Cerebellar cortex (tissue), 1 donor: ENCODE results near the gene CCDC178.
"Not testable (repeated sequence)": the region's sequence is repeated elsewhere in the genome, so short reads cannot be mapped to it uniquely, and the experiment has no call there.

ENCODE experiments used
- DNase-seq: peaks from one replicate; pipeline ENCODE4 v3.0.0-alpha.2; 2015; ENCODE audit warnings: low spot score

Gene CCDC178

GRCh38 chr18:33356735-33357134, 83.8 kb downstream of the CCDC178 start:
- DNase-seq = no peak

- no peak for DNase-seq
These were observed 84.8 kb downstream of the CCDC178 start for GRCh38 chr18:33355756-33356155.

- no peak for DNase-seq
These were observed 85.3 kb downstream of the CCDC178 start for GRCh38 chr18:33355263-33355662.

- no peak for DNase-seq
These were observed 90.3 kb downstream of the CCDC178 start for GRCh38 chr18:33350256-33350655.

- DNase-seq = not testable (repeated sequence)
These were observed 100.8 kb downstream of the CCDC178 start for GRCh38 chr18:33339733-33340132.

- no peak for DNase-seq
These were observed 105.7 kb downstream of the CCDC178 start for GRCh38 chr18:33334781-33335180.

DNA sequence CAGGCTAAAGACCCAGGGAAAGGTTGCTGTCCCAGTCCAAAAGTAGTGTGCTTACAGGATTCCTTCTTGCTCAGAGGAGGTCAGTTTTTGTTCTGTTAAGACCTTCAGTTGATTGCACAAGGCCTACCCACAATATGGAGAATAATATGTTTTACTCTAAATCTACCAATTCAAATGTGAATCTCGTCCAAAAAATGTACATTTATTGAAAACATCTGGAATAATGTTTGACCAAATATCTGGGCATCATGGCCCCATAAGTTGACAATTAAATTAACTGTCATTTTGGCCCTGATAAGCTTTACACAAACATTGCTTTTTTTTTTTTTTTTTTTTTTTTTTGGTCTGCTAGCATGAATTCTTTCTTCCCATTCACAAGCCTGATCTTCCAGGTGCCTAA, 109.8 kb downstream of the CCDC178 start:
- DNase-seq = no peak

GRCh38 chr18:33326975-33327374, 113.5 kb downstream of the CCDC178 start:
- DNase-seq = no peak

GRCh38 chr18:33317640-33318039, 122.9 kb downstream of the CCDC178 start:
- DNase-seq = no peak

DNA sequence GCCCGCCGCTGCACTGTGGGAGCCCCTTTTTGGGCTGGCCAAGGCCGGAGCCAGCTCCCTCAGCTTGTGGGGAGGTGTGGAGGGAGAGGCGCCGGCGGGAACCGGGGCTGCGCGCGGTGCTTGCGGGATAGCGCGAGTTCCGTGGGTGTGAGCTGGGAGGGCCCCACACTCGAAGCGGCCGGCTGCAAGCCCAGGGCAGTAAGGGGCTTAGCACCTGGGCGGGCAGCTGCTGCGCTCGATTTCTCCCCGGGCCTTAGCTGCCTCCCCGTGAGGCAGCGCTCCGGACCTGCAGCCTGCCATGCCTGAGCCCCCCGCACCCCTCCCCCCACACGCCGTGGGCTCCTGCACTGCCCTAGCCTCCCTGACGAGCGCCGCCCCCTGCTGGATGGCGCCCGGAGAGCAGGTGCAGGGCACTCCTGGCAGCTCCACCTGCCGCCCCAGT, 124.4 kb downstream of the CCDC178 start:
- no peak for DNase-seq

- DNase-seq = no peak
These were observed 133.0 kb downstream of the CCDC178 start for GRCh38 chr18:33307520-33307919.

GRCh38 chr18:33304277-33304676, 136.2 kb downstream of the CCDC178 start:
- no peak for DNase-seq

DNA sequence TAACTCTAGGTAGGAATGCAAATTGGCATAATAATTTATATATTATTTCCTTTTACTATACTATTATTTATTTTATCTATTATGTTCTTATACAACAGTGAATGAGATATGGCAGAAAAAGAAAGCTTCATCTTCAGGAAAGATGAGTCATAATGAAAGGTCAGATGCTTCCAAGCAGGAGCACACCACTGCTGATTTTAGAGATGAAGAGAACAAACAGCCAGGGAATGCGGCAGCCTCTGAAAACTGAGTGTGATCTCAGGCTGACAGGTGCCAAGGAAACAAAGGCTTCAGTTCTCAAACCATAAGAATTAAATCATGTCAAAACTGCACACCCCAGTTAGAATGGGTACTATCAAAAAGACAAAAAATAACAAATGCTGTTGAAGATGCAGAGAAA, 149.0 kb downstream of the CCDC178 start:
- DNase-seq = no peak

DNA sequence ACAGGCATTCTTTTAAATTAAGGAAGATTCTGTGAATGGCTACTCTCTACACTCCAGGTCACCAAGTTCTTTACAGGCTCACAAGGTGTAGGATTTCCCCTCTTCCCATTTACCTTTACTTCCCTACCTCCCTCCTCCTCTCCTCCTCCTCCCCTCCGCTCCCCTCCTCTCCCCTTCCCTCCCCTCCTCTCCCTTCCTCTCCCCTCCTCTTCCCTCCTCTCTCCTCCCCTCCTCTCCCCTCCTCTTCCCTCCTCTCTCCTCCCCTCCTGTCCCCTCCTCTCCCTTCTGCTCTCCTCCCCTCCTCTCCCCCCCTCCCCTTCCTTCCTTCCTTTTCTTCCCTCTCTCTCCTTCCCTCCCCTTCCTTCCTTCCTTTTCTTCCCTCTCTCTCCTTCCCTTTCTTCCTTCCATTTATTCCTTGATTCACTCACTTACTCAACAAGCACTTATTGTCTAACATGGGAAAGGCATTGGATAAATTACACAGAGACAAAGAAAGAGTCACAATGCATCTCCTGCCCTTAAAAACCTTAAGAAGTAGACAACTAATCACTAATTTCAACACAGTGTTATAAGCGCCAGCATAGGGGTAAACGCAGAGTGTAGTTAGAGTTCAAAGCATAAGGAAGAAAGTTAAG, 152.3 kb downstream of the CCDC178 start:
- no peak for DNase-seq

DNA sequence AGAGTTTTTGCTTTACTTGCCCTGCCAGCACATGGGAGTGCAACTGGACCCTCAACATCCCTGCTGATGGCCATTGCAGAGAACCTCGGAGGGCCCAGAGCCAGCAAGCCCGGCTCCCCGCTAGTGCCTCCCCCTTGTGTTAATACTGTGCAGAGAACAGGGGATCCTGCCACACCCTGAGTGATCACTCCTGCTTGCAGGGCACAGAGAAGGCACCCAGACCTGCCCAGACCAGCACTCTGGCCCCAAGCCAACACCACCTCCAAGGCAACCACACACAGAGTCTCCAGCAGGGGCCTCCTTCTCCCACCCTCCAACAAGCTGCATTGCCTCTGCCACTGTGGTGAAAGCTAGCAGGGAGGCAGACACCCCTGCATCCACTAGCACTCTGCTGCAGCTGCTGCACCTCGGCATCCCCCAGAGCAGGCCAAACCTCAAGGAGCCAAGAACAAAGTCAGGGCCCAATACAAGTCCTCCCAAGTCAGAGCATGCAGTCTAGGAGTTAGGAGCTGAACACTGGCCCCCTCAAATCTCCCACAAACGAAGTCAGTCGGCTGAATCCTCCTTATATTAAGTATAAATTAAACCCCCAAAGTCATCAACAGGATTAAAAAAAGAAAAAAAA, 157.7 kb downstream of the CCDC178 start:
- DNase-seq = no peak

GRCh38 chr18:33282142-33282541, 158.4 kb downstream of the CCDC178 start:
- DNase-seq = no peak

DNA sequence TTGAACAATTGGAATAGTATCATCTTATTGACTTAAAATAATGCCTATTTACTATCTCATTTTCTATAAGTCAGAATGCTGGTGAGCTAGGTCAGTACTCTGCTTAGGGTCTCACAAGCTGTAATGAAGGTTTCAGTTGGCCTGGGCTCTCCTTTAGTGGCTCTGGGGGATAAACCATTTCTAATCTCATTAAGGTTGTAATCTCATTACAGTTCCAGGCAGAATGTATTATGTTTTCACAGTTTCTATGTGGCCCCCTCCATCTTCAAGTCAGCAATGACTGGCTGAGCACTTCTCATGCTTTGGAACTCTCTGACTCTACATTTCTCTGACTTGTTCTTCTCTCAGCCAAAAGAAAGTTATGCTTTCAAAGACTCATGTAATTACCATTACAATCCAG, 163.1 kb downstream of the CCDC178 start:
- no peak for DNase-seq

DNA sequence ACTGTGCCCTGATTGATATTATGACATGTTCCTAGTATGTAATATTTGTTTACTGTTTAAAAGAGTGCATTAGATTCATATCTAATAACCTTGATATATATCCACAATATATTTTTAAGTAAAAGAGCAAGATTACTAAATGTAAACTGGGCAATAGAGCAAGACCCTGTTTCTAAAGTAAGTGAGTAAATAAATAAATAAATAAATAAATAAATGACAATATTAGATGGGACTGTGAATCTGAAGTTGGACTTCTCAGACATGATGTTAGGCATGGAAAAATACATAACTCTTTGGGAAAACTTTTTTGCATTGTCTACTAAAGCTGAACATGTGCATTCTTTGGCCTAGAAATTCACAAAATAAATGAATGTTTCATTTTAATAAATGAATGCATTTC, 164.7 kb downstream of the CCDC178 start:
- no peak for DNase-seq

- no peak for DNase-seq
These were observed 170.2 kb downstream of the CCDC178 start for GRCh38 chr18:33270297-33270696.

DNA sequence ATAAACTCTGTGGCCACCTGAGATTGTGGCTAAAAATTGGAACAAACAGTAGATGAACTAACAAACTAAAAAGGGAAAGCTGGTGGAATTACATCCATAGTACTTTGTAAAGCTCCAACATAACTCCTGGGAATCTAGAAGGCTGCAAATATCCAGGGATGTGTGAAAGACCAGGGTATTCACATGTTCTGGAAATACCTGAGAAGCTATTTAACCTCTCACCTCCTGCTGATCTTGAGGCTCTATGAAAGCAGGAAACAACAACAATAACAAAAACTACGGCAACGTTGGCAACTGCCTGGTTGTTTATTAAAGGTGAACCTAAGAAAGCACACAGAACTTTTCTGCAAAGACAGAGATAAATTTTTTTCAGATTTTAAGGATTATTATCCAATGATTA, 171.3 kb downstream of the CCDC178 start:
- no peak for DNase-seq

DNA sequence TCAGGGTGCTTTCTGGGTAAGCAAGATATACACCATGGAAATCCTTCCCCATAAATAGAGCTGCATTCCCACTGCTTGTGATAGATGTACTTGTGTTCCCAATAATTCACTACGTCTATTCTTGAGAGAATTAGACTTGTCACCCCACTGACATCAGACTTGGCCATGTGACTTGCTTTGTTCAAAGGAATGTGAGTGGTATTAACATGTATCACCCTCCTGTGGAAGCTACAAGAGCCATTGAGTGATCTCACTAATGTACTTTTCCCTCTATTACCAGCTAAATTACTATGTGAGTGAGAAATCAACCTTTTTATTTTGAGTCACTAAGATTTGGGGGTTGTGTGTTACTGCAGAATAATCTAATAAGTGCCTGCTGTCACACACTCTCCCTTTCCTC, 176.0 kb downstream of the CCDC178 start:
- DNase-seq = no peak

GRCh38 chr18:33239298-33239697, 201.2 kb downstream of the CCDC178 start:
- DNase-seq = no peak

- no peak for DNase-seq
These were observed 208.2 kb downstream of the CCDC178 start for GRCh38 chr18:33232318-33232626.
